ENCODE data around the gene CEP104.

Gene CEP104

GRCh38 chr1:3796215-3797061 lies 60.6 kb downstream of the CEP104 start, which contains the start of gene LRRC47:
LRRC47 (minus strand) TSS chr1:3796498; CDS start chr1:3796476, 22 bp downstream.
- peak; percentile 98 for DNase-seq (ENCODE audit: low spot score)

GRCh38 chr1:3795453-3796214 lies 61.4 kb downstream of the CEP104 start:
- no peak for DNase-seq (ENCODE audit: low spot score)

DNA sequence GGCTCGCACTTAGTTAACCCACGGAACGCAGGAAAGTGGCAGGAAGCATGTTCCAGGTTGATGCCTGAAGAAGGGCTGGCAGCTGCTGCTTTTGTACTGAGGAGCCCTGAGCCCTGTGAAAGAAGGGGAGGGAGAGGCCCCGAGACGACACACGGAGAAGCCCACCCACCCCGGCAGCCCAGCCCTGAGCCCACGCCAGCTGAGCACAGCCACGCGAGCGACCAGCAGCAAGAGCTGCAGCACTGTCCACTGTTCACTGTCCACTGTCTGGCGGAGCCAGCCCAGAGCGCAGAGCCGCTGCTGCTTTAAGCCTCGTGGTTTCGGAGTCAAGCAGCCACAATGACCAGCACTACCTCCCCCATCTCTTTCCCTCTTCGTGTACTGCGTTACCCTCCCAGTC lies 66.1 kb downstream of the CEP104 start:
- no peak for DNase-seq (ENCODE audit: low spot score)

GRCh38 chr1:3790500-3790923 lies 66.5 kb downstream of the CEP104 start:
- no peak for DNase-seq (ENCODE audit: low spot score)

DNA sequence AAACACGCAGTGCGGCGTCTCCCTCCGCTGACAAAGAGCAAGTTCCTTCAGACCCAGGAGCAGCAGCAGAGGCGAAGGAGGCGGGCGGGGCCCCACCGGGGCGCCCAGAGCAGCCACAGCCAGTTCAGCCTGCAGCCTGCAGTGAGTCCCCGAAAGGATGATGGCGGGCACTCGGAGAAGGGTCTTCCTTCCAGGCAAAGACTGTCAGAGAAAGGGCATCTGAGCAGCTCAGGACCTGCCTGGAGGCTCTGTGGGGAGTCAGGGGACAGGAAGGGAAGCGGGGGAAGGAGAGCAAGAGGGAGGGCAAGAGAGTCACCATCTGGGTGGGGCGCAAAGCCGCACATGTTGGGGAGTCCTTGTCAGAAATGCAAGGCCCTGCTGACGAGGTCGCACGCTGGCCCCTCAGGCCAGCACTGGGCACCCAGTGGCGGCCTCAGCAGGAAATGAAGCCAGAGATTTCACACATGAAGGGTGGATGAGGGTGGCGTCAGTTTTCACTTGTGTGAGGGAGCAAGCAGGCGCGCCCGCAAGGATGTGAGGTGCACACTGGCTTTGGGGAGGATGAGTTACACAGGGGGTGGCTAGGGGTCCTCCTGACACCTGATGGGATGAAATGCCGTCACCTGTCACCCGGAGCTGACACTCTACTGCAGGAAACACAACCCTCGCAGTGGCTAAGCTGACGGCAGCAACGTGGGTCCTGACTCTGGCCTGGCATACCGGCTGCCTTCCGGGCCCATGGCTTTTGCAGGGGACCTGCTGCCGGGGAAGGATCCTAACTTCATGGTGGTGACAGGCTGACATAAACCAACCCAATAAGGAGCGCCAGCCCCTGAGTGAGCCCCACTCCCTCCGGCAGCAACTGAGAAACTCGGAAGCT lies 67.3 kb downstream of the CEP104 start:
- no peak for DNase-seq (ENCODE audit: low spot score)

DNA sequence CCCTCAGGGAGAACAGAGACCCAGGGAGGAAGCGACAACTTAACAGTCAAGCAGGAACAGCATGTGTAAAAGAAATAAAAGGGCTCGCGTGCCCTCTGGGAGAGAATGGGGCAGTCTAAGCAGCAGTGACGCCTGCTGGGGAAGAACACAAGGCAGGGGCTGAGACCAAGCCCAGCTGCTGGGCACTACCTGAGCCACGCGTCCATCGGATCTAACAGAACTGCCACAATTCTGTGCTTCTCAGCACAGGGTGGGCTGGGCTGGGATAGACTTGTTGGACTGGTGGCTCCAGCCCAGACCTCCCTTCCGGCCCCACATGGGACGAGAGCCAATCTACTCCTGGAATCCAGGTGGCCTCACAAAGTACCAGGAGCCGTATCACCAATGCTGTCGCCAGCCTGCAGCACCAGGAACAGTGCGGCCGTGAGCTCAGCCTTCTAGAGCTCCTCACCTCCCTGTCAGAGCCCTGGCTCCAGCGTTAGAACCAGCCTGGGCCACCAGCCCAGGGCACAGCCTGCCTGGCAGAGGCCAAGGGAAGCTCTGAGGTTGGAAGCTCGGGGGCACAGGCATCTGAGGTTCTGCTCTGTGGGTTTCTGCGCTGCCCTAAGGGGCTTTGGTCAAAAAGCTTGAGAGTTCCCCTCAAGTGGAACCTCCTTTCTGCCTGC lies 68.1 kb downstream of the CEP104 start:
- no peak for DNase-seq (ENCODE audit: low spot score)

- DNase-seq (ENCODE audit: low spot score) = no peak
Observed at GRCh38 chr1:3787745-3788605, 69.0 kb downstream of the CEP104 start.

- DNase-seq (ENCODE audit: low spot score) = no peak
Observed at GRCh38 chr1:3787349-3787715, 69.7 kb downstream of the CEP104 start.

- DNase-seq (ENCODE audit: low spot score) = no peak
Observed at GRCh38 chr1:3786468-3787348, 70.3 kb downstream of the CEP104 start.

DNA sequence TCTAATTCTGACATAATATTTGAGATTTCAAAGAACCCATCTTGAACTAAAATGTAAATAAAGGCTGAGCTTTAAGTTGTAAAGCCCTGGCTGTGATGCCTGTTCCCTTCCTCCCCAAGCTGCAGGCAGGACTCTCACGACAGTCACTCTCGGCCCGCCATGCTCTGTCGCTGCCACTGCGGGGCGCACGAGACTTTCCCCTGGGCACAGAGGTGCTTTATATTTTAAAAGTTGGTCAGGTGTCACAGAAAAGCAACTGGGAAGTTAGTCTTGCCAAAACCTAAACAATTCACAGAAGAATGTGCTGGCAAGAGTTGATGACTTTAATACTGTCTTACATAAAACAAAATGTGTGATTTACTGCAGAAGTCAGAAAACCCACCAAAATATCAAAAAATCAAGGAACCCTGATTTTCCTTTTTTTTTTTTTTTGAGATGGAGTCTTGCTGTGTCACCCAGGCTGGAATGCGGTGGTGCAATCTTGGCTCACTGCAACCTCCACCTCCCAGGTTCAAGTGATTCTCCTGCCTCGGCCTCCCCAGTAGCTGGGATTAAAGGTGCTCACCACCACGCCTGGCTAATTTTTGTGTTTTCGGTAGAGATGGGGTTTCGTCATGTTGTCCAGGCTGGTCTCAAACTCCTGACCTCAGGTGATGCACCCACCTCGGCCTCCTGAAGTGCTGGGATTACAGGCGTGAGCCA lies 71.4 kb downstream of the CEP104 start:
- DNase-seq (ENCODE audit: low spot score) = no peak

- no peak for DNase-seq (ENCODE audit: low spot score)
Observed at GRCh38 chr1:3785045-3785444, 72.0 kb downstream of the CEP104 start.

- no peak for DNase-seq (ENCODE audit: low spot score)
Observed at GRCh38 chr1:3783651-3784474, 73.1 kb downstream of the CEP104 start.

DNA sequence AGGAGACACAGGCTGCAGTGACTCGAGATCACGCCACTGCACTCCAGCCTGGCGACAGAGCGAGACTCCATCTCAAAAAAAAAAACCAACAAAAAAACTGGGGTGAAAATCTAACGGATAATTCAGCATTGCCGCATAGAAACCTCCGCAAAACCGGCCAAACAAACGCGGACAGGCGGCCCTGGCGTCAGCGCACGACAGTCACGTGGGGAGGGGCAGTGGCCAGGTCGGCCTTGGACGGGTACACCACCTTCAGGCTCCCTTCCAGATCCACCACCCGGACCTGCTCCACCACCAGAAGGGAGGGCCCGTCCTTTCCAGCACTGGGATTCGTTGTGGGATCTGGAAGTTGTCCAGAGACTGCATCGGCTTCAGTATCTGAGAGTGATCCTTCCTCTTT lies 76.1 kb downstream of the CEP104 start:
- DNase-seq (ENCODE audit: low spot score) = no peak

- DNase-seq (ENCODE audit: low spot score) = no peak
Observed at GRCh38 chr1:3779912-3780416, 77.0 kb downstream of the CEP104 start.

DNA sequence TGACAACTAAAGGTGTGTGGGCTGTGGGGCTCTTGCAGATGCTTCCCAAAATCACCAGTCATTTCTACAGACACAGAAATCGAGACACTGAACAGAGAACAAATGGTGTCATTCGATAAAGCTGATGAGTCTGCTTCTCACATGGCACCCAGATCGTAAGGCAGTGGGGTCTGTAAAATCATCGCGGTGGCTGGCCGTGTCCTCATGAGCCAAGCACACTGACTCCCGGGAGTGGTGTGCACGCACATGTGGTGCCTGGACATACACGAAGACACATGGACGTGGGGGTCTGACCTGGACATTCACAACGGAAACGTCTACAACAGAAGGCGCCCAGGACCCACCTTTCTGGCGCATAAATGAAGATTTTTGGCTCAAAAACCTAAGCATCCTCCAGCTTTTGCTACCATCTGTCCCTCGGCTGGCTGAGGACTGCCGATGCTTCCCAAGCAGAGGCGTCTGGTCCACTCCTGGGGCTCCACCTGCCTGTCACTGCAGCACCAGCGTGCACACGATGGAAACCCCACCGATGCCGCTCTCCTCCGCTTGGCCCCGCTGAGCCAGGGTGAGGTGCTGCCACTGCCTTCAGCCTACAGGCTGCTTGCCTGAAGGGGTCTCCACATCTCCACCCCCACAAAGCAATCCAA lies 77.6 kb downstream of the CEP104 start:
- no peak for DNase-seq (ENCODE audit: low spot score)

GRCh38 chr1:3778590-3779264 lies 78.3 kb downstream of the CEP104 start:
- no peak for DNase-seq (ENCODE audit: low spot score)

All from HuH-7.5 (cell line).